ENCODE data around the gene CLRN2. TPM values are rescaled to one million over a fixed set of nuclear protein-coding genes. Genes with fewer than 3 reads are reported as not detected.
"Not testable (repeated sequence)": the region's sequence is repeated elsewhere in the genome, so short reads cannot be mapped to it uniquely, and the experiment has no call there.

CLRN2 gene
- total RNA-seq, 1 donor, result not detected

GRCh38 chr4:17526695-17527477 is 11.9 kb downstream of the CLRN2 start:
- peak; percentile 27 for DNase-seq (ENCODE audit: low read depth)
- no peak for TF ChIP-seq CTCF (IDR thresholded peaks at IDR 0.05; ENCODE audit: insufficient read depth, low read depth, low read length)

GRCh38 chr4:17528551-17529165 is 13.7 kb downstream of the CLRN2 start:
- DNase-seq (ENCODE audit: low read depth), result no peak
- TF ChIP-seq CTCF (IDR thresholded peaks at IDR 0.05; ENCODE audit: insufficient read depth, low read depth, low read length), result no peak
- H3K4me3 ChIP-seq (ENCODE audit: low read depth, low read length), result no peak overlapping the region

More at GRCh38 chr4:17526695-17527477, 11.9 kb downstream of the CLRN2 start:
- H3K4me3 ChIP-seq (ENCODE audit: low read depth, low read length), result no peak overlapping the region

GRCh38 chr4:17531538-17532285 is 16.7 kb downstream of the CLRN2 start:
- no peak overlapping the region for H3K4me3 ChIP-seq (ENCODE audit: low read depth, low read length)
- no peak for TF ChIP-seq CTCF (IDR thresholded peaks at IDR 0.05; ENCODE audit: insufficient read depth, low read depth, low read length)
- DNase-seq (ENCODE audit: low read depth), result no peak

- DNase-seq (ENCODE audit: low read depth), result no peak
- H3K4me3 ChIP-seq (ENCODE audit: low read depth, low read length), result no peak overlapping the region
- TF ChIP-seq CTCF (IDR thresholded peaks at IDR 0.05; ENCODE audit: insufficient read depth, low read depth, low read length), result no peak
Measured at GRCh38 chr4:17534705-17535104, 19.7 kb downstream of the CLRN2 start.

GRCh38 chr4:17535242-17535641 is 20.3 kb downstream of the CLRN2 start:
- no peak overlapping the region for H3K4me3 ChIP-seq (ENCODE audit: low read depth, low read length)
- TF ChIP-seq CTCF (IDR thresholded peaks at IDR 0.05; ENCODE audit: insufficient read depth, low read depth, low read length), result no peak
- no peak for DNase-seq (ENCODE audit: low read depth)

- TF ChIP-seq CTCF (IDR thresholded peaks at IDR 0.05; ENCODE audit: insufficient read depth, low read depth, low read length), result no peak
- no peak for DNase-seq (ENCODE audit: low read depth)
- H3K4me3 ChIP-seq (ENCODE audit: low read depth, low read length), result no peak overlapping the region
Measured at GRCh38 chr4:17535906-17536305, 20.9 kb downstream of the CLRN2 start.

- not testable (repeated sequence) for H3K4me3 ChIP-seq (ENCODE audit: low read depth, low read length); DNase-seq (ENCODE audit: low read depth)
Measured at GRCh38 chr4:17537060-17537459, 22.1 kb downstream of the CLRN2 start.

All from fibroblast of villous mesenchyme (primary cell).